Measurements from ENCODE around the gene MTA3.
"Not testable (repeated sequence)": the region's sequence is repeated elsewhere in the genome, so short reads cannot be mapped to it uniquely, and the experiment has no call there.

The MTA3 gene

DNA sequence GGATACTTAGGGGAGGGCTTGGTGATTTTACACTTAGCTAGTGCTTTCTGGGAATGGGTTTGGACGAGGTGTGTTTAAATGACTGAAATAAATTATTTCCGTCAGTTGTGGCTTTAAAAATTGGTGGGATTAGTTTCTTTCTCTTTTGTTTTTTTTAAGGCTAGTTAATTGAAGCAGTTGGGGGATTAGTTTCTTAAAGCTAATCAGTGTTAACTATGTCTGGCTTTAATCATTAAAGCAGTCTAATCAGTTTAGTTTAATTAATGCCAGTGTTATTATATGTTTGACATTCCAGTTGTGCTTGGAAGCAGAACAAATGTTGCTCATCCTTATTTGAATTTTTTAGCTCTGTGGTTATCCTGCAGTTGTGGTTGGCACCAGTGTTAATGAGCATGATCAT lies 10.2 kb downstream of the MTA3 start:
- no peak for DNase-seq (ENCODE audit: low read depth, low spot score)
- Histone ChIP-seq H3K27me3 (ENCODE audit: insufficient read depth, insufficient read length) (no peaks in the 10 kb centered on the region), H3K9me3 (ENCODE audit: insufficient read depth, low read length) (no peaks in the 10 kb centered on the region), H3K36me3 (ENCODE audit: insufficient read depth, insufficient read length, low read length) (peaks cover 55% of the 10 kb centered on the region), H3K4me3 (ENCODE audit: insufficient read length, low read depth) (no peak overlapping the region), H3K4me1 (ENCODE audit: insufficient read depth, insufficient read length) (no peaks in the 10 kb centered on the region), H3K9ac (ENCODE audit: insufficient read length, low read depth) (no peak overlapping the region)
- TF ChIP-seq YY1 (IDR thresholded peaks at IDR 0.05; ENCODE audit: insufficient read depth, insufficient read length) (no peak), SUZ12 (IDR thresholded peaks at IDR 0.05; ENCODE audit: extremely low read depth, insufficient read depth, insufficient read length) (no peak), ZNF274 (IDR thresholded peaks at IDR 0.05; ENCODE audit: low read depth, low read length) (no peak)

DNA sequence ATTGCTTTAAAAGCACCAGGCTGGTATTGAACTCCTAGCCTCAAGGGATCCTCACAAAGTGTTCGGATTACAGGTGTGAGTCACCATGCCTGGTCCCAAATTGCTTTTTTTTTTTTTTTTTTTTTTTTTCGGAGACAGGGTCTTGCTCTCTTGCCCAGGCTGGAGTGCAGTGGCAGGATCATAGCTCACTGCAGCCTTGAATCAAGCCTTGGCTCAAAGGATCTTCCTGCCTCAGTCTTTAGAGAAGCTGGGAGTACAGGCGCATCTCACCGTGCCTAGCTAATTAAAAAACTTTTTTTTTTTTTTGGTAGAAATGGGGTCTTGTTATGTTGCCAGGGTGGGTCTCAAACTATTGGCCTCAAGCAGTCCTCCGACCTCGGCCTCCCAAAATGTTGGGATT lies 12.8 kb downstream of the MTA3 start:
- peaks cover 43% of the 10 kb centered on the region for H3K36me3 ChIP-seq (ENCODE audit: insufficient read depth, insufficient read length, low read length)

DNA sequence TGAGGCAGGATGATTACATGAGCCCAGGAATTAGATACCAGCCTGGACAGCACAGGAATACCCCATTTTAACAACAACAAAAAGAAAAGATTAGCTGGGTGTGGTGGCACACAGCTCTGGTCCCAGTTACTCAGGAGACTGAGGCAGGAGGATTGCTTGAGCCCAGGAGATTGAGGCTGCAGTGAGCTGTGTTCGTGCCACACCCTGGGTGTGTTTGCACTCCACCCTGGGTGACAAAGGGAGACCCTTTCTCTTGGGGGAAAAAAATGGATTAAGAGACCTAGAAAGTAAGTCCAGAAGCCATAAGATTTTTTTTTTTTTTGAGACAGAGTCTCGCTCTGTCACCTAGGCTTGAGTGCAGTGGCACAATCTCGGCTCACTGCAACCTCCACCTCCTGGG lies 16.2 kb downstream of the MTA3 start:
- peaks cover 32% of the 10 kb centered on the region for H3K36me3 ChIP-seq (ENCODE audit: insufficient read depth, insufficient read length, low read length)
- DNase-seq (ENCODE audit: low read depth, low spot score); H3K4me3 ChIP-seq (ENCODE audit: insufficient read length, low read depth); H3K27me3 ChIP-seq (ENCODE audit: insufficient read depth, insufficient read length); H3K9me3 ChIP-seq (ENCODE audit: insufficient read depth, low read length); H3K4me1 ChIP-seq (ENCODE audit: insufficient read depth, insufficient read length); H3K9ac ChIP-seq (ENCODE audit: insufficient read length, low read depth): not testable (repeated sequence)

More for the DNA sequence above, 12.8 kb downstream of the MTA3 start:
- H3K9ac ChIP-seq (ENCODE audit: insufficient read length, low read depth) = no peak overlapping the region
- TF ChIP-seq YY1 (IDR thresholded peaks at IDR 0.05; ENCODE audit: insufficient read depth, insufficient read length) = no peak
- H3K9me3 ChIP-seq (ENCODE audit: insufficient read depth, low read length) = no peaks in the 10 kb centered on the region
- no peak for DNase-seq (ENCODE audit: low read depth, low spot score)
- H3K27me3 ChIP-seq (ENCODE audit: insufficient read depth, insufficient read length) = no peaks in the 10 kb centered on the region
- H3K4me1 ChIP-seq (ENCODE audit: insufficient read depth, insufficient read length) = no peaks in the 10 kb centered on the region
- no peak overlapping the region for H3K4me3 ChIP-seq (ENCODE audit: insufficient read length, low read depth)

DNA sequence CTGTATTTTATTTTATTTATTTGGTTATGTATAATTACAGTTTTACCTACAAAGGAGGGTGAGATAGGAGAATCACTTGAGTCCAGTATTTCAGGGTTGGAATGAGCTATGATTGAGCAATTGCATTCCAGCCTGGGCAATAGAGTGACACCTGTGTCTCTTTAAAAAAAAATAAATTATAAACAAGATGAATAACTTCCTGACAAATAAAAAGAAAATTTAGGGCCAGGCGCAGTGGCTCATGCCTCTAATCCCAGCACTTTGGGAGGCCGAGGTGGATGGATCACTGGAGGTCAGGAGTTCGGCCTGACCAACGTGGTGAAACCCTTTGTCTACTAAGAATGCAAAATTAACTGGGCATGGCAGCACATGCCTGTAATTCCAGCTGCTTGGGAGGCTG lies 17.3 kb downstream of the MTA3 start:
- H3K9ac ChIP-seq (ENCODE audit: insufficient read length, low read depth) = no peak overlapping the region
- no peaks in the 10 kb centered on the region for H3K4me1 ChIP-seq (ENCODE audit: insufficient read depth, insufficient read length)
- TF ChIP-seq ZNF274 (IDR thresholded peaks at IDR 0.05; ENCODE audit: low read depth, low read length) (no peak), YY1 (IDR thresholded peaks at IDR 0.05; ENCODE audit: insufficient read depth, insufficient read length) (no peak), SUZ12 (IDR thresholded peaks at IDR 0.05; ENCODE audit: extremely low read depth, insufficient read depth, insufficient read length) (no peak)
- no peaks in the 10 kb centered on the region for H3K27me3 ChIP-seq (ENCODE audit: insufficient read depth, insufficient read length)
- DNase-seq (ENCODE audit: low read depth, low spot score) = no peak
- H3K4me3 ChIP-seq (ENCODE audit: insufficient read length, low read depth) = no peak overlapping the region
- peaks cover 34% of the 10 kb centered on the region for H3K36me3 ChIP-seq (ENCODE audit: insufficient read depth, insufficient read length, low read length)
- no peaks in the 10 kb centered on the region for H3K9me3 ChIP-seq (ENCODE audit: insufficient read depth, low read length)

DNA sequence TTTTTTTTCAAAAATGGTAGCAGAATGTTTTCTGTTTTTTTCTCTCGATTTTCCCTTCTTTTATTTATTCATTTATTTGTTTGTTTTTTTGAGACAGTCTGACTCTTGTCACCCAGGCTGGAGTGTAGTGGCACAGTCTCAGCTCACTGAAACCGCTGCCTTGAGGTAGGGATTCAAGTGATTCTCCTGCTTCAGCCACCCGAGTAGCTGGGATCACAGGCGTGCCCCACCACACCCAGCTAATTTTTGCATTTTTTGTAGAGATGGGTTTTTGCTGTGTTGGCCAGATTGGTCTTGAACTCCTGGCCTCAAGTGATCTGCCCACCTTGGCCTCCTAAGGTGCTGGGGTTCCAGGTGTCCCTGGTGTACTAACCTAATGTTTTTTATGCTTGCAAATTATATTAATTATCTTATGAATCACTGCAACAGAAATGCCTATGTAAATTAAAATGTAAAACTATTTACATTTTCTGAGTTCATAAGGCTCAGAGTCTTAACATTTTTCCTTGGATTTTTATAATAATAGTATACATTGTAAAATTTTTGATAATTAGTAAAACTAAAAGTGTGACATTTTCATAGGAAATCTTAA lies 19.2 kb downstream of the MTA3 start:
- Histone ChIP-seq H3K27me3 (ENCODE audit: insufficient read depth, insufficient read length) (no peaks in the 10 kb centered on the region), H3K9me3 (ENCODE audit: insufficient read depth, low read length) (no peaks in the 10 kb centered on the region), H3K4me1 (ENCODE audit: insufficient read depth, insufficient read length) (no peaks in the 10 kb centered on the region), H3K4me3 (ENCODE audit: insufficient read length, low read depth) (no peak overlapping the region), H3K36me3 (ENCODE audit: insufficient read depth, insufficient read length, low read length) (peaks cover 26% of the 10 kb centered on the region), H3K9ac (ENCODE audit: insufficient read length, low read depth) (no peak overlapping the region)
- DNase-seq (ENCODE audit: low read depth, low spot score) = no peak
- TF ChIP-seq ZNF274 (IDR thresholded peaks at IDR 0.05; ENCODE audit: low read depth, low read length) (no peak), YY1 (IDR thresholded peaks at IDR 0.05; ENCODE audit: insufficient read depth, insufficient read length) (no peak), SUZ12 (IDR thresholded peaks at IDR 0.05; ENCODE audit: extremely low read depth, insufficient read depth, insufficient read length) (no peak)

DNA sequence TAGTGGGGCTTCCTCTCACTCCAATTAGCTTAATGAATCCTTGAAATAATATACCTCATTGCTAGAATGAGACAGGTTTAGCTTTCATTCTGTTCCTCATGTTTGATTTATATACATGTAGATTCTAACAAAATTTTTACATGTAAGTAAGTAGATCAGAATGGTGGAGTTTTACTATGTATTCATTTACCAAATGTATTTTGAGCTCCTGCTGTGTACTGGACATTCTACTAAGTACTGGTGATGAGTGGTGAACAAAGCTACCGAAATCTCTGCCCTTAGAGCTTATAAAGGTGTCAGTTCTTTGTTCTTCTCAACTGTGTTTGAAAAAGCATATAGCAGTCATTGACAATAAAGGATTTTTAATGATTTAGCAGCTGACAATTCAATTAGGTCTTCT lies 19.7 kb downstream of the MTA3 start:
- H3K9ac ChIP-seq (ENCODE audit: insufficient read length, low read depth) = no peak overlapping the region
- H3K36me3 ChIP-seq (ENCODE audit: insufficient read depth, insufficient read length, low read length) = peaks cover 23% of the 10 kb centered on the region
- no peaks in the 10 kb centered on the region for H3K27me3 ChIP-seq (ENCODE audit: insufficient read depth, insufficient read length)
- H3K4me1 ChIP-seq (ENCODE audit: insufficient read depth, insufficient read length) = no peaks in the 10 kb centered on the region
- TF ChIP-seq YY1 (IDR thresholded peaks at IDR 0.05; ENCODE audit: insufficient read depth, insufficient read length) = no peak
- TF ChIP-seq ZNF274 (IDR thresholded peaks at IDR 0.05; ENCODE audit: low read depth, low read length) = no peak
- no peak overlapping the region for H3K4me3 ChIP-seq (ENCODE audit: insufficient read length, low read depth)
- no peaks in the 10 kb centered on the region for H3K9me3 ChIP-seq (ENCODE audit: insufficient read depth, low read length)
- no peak for DNase-seq (ENCODE audit: low read depth, low spot score)

DNA sequence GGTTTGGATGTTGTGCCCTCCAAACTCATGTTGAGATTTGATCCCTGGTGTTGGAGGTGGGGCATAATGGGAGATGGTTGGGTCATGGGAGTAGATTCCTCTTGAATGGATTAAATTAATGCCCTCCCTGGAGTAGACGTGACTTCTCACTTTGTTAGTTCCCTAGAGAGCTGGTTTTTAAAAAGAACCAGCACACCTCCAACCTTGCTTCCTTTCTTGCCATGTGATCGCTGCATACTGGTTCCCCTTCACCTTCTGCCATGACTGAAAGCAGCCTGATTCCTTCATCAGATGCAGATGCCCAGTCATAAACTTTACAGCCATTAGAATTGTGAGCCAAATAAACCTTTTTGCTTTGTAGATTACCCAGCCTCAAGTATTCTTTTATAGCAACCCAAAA lies 21.7 kb downstream of the MTA3 start:
- no peaks in the 10 kb centered on the region for H3K9me3 ChIP-seq (ENCODE audit: insufficient read depth, low read length)
- no peaks in the 10 kb centered on the region for H3K27me3 ChIP-seq (ENCODE audit: insufficient read depth, insufficient read length)
- H3K36me3 ChIP-seq (ENCODE audit: insufficient read depth, insufficient read length, low read length) = peaks cover 16% of the 10 kb centered on the region
- no peak for DNase-seq (ENCODE audit: low read depth, low spot score)
- TF ChIP-seq YY1 (IDR thresholded peaks at IDR 0.05; ENCODE audit: insufficient read depth, insufficient read length) (no peak), SUZ12 (IDR thresholded peaks at IDR 0.05; ENCODE audit: extremely low read depth, insufficient read depth, insufficient read length) (no peak), ZNF274 (IDR thresholded peaks at IDR 0.05; ENCODE audit: low read depth, low read length) (no peak)
- no peak overlapping the region for H3K4me3 ChIP-seq (ENCODE audit: insufficient read length, low read depth)
- no peak overlapping the region for H3K9ac ChIP-seq (ENCODE audit: insufficient read length, low read depth)
- no peaks in the 10 kb centered on the region for H3K4me1 ChIP-seq (ENCODE audit: insufficient read depth, insufficient read length)

DNA sequence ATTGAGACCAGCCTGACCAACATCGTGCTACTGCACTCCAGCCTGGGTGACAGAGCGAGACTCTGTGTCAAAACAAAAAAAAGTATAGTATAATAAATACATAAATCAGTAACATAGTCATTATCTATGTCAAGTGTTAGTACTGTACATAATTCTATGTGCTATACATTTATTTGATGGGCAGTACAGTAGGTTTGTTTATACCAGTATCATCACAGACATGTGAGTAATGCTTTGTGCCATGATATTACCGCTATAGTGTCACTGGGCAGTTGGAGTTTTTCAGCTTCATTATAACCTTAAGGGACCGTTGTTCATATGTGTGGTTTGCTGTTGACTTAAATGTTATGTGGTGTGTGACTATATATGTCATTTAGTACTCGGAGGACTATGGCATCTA lies 24.9 kb downstream of the MTA3 start:
- Histone ChIP-seq H3K27me3 (ENCODE audit: insufficient read depth, insufficient read length) (no peaks in the 10 kb centered on the region), H3K4me1 (ENCODE audit: insufficient read depth, insufficient read length) (no peaks in the 10 kb centered on the region), H3K4me3 (ENCODE audit: insufficient read length, low read depth) (no peak overlapping the region), H3K36me3 (ENCODE audit: insufficient read depth, insufficient read length, low read length) (peaks cover 16% of the 10 kb centered on the region), H3K9ac (ENCODE audit: insufficient read length, low read depth) (no peak overlapping the region), H3K9me3 (ENCODE audit: insufficient read depth, low read length) (no peaks in the 10 kb centered on the region)
- no peak for DNase-seq (ENCODE audit: low read depth, low spot score)
- no peak for TF ChIP-seq SUZ12 (IDR thresholded peaks at IDR 0.05; ENCODE audit: extremely low read depth, insufficient read depth, insufficient read length)
- TF ChIP-seq YY1 (IDR thresholded peaks at IDR 0.05; ENCODE audit: insufficient read depth, insufficient read length) = no peak
- TF ChIP-seq ZNF274 (IDR thresholded peaks at IDR 0.05; ENCODE audit: low read depth, low read length) = no peak
